ENCODE results near the gene TELO2. TPM values are rescaled to one million over a fixed set of nuclear protein-coding genes. Genes with fewer than 3 reads are reported as not detected.

The TELO2 gene
- total and polyA plus RNA-seq, 2 donors (not counting 3 experiments of a cell fraction or from before 2014, with no cell fraction given) = 30.7 to 61.6 TPM

DNA sequence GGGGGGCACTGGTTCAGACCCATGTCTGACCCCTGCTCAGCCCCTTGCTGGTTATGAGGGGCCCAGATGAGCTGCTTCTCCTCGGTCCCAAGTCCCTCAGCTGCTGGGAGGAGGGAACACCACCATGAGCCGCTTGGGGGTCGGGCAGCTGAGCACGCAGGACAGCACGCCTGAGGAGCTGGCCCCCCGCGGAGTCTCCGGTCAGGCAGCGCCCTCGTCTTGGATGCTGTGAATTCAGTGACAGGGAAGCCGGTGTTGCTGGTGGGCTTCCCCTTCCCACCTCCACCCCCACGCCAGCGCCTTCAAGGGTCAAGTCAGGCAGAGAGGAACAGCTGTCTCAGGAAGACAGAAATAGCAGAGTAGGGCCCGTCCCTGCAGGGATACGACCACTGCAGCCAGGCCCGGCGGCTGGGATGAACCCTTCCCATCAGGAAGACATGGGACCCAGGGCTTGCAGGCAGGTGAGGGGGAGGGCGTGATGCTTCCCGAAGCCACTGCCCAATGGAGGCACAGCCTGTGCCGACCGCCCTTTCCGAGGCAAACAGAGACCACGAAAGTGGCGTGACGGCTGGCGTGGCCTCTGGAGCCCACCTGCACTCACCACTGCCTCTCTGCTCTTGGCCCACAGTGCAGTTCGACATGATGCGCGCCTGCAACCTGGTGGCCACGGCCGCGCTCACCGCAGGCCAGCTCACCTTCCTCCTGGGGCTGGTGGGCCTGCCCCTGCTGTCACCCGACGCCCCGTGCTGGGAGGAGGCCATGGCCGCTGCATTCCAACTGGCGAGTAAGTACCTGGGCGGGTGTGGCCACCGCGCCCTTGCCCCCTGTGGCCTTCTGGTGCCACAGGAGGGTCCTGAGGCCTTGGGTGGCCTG lies 48.4 kb downstream of the TELO2 start:
- no peak for FAIRE-seq
- H2AFZ ChIP-seq (ENCODE audit: low read depth, low read length) = no peak overlapping the region
- H3K36me3 ChIP-seq (ENCODE audit: control insufficient read depth in 2 of 2, extremely low read depth in 1 of 2, insufficient read depth in 2 of 2, low read length in 2 of 2) = peaks cover 6 to 44% of the 10 kb centered on the region in 2 experiments

More for the DNA sequence above, 48.4 kb downstream of the TELO2 start:
- Histone ChIP-seq H3K9ac (replicated peaks; ENCODE audit: extremely low read depth, insufficient read depth, low read length) (no peak overlapping the region), H4K20me1 (replicated peaks; ENCODE audit: control insufficient read depth, extremely low read depth, insufficient read depth, low read length) (no peaks in the 10 kb centered on the region), H3K9me3 (replicated peaks; ENCODE audit: control insufficient read depth, insufficient read depth, low read length) (no peaks in the 10 kb centered on the region), H3K4me1 (ENCODE audit: control insufficient read depth, extremely low read depth, insufficient read depth, low read length) (peaks cover 37% of the 10 kb centered on the region), H3K9me1 (replicated peaks; ENCODE audit: control insufficient read depth, extremely low read depth, insufficient read depth, low read length) (no peaks in the 10 kb centered on the region), H3K79me2 (ENCODE audit: control insufficient read depth, insufficient read depth, low read length) (peaks cover 19% of the 10 kb centered on the region), H3K27me3 (ENCODE audit: control insufficient read depth in 2 of 2, insufficient read depth in 2 of 2, low read length in 2 of 2) (no peaks in the 10 kb centered on the region), H3K27ac (ENCODE audit: insufficient read depth, low read depth, low read length) (no peak overlapping the region), H3K4me2 (ENCODE audit: insufficient read depth, low read length) (no peak overlapping the region), H3K4me3 (replicated peaks in 1 of 3; ENCODE audit: insufficient read depth in 1 of 3, low read depth in 1 of 3, low read length in 3 of 3) (no peak overlapping the region)
- TF ChIP-seq POLR2AphosphoS5 (IDR thresholded peaks at IDR 0.05; ENCODE audit: insufficient read depth, low read depth, low read length) = no peak
- no peak for TF ChIP-seq EZH2 (IDR thresholded peaks at IDR 0.05; ENCODE audit: borderline replicate concordance, low read depth, low read length, severe bottlenecking)
- no peak for TF ChIP-seq POLR2A (IDR thresholded peaks at IDR 0.05; ENCODE audit: low read depth, low read length)
- TF ChIP-seq, protein P1, sequence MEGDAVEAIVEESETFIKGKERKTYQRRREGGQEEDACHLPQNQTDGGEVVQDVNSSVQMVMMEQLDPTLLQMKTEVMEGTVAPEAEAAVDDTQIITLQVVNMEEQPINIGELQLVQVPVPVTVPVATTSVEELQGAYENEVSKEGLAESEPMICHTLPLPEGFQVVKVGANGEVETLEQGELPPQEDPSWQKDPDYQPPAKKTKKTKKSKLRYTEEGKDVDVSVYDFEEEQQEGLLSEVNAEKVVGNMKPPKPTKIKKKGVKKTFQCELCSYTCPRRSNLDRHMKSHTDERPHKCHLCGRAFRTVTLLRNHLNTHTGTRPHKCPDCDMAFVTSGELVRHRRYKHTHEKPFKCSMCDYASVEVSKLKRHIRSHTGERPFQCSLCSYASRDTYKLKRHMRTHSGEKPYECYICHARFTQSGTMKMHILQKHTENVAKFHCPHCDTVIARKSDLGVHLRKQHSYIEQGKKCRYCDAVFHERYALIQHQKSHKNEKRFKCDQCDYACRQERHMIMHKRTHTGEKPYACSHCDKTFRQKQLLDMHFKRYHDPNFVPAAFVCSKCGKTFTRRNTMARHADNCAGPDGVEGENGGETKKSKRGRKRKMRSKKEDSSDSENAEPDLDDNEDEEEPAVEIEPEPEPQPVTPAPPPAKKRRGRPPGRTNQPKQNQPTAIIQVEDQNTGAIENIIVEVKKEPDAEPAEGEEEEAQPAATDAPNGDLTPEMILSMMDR (IDR thresholded peaks at IDR 0.05; ENCODE audit: extremely low read depth in 1 of 2, insufficient read depth in 1 of 2, low read depth in 1 of 2, low read length in 2 of 2) = no peak
- TF ChIP-seq, protein P2, sequence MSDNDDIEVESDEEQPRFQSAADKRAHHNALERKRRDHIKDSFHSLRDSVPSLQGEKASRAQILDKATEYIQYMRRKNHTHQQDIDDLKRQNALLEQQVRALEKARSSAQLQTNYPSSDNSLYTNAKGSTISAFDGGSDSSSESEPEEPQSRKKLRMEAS (IDR thresholded peaks at IDR 0.05; ENCODE audit: insufficient read depth, insufficient read length) = no peak
- no peak for TF ChIP-seq MYC (IDR thresholded peaks at IDR 0.05; ENCODE audit: low read depth, low read length)
- no peak for TF ChIP-seq JUN (IDR thresholded peaks at IDR 0.05; ENCODE audit: borderline replicate concordance, insufficient read depth, insufficient read length, low read depth)
- TF ChIP-seq FOS (IDR thresholded peaks at IDR 0.05; ENCODE audit: borderline replicate concordance, insufficient read depth, low read length) = no peak
- CTCF ChIA-PET = interaction anchor here (0.6 kb wide), 1 partner anchor 37 kb away, joined by 3 read pairs; no protein-coding TSS in a partner anchor
- POLR2A ChIA-PET = no interaction called here
- intact Hi-C loops (cut with micrococcal nuclease) = loop anchor here (5.0 kb wide), 1 partner anchor 134 kb away; no protein-coding TSS in a partner anchor
- no peak for DNase-seq (ENCODE audit: low read depth, low spot score)
- no TSS peak for BruUV-seq (replicated peaks)
- dilution Hi-C loops (cut with MboI; ENCODE audit: extremely low pct_ligation_motif_present, low sequenced_read_pairs) = no loop called here

Measured in endothelial cell of umbilical vein (primary cell).